GM12874 (cell line): ENCODE data around the gene DCD.

Experiments used
- CTCF ChIP-seq: IDR thresholded peaks from 2 replicates; pipeline ENCODE4 v1.5.1; 2011; ENCODE audit warnings: low read depth, mild to moderate bottlenecking, control low read depth, low read length, moderate library complexity; ENCODE audit not compliant: insufficient read depth

Gene DCD

GRCh38 chr12:54683398-54683797, 35.2 kb upstream of the DCD start:
- TF ChIP-seq CTCF: no peak

GRCh38 chr12:54682674-54683073, 34.5 kb upstream of the DCD start:
- TF ChIP-seq CTCF: no peak

- peak; percentile 77 for TF ChIP-seq CTCF
Observed at GRCh38 chr12:54680374-54680773, 32.2 kb upstream of the DCD start.

GRCh38 chr12:54678131-54678530, 30.0 kb upstream of the DCD start:
- no peak for TF ChIP-seq CTCF

- no peak for TF ChIP-seq CTCF
Observed at GRCh38 chr12:54667945-54668344, 19.8 kb upstream of the DCD start.

GRCh38 chr12:54666008-54666407, 17.8 kb upstream of the DCD start:
- TF ChIP-seq CTCF: no peak

GRCh38 chr12:54663603-54664002, 15.4 kb upstream of the DCD start:
- TF ChIP-seq CTCF: no peak

GRCh38 chr12:54662026-54662425, 13.9 kb upstream of the DCD start:
- no peak for TF ChIP-seq CTCF
